Measurements from ENCODE around the gene CYP24A1. TPM values are rescaled to one million over a fixed set of nuclear protein-coding genes. Genes with fewer than 3 reads are reported as not detected.

The CYP24A1 gene
- total and polyA plus RNA-seq, 9 donors = 0.15 to 3.7 TPM; not detected in 7

DNA sequence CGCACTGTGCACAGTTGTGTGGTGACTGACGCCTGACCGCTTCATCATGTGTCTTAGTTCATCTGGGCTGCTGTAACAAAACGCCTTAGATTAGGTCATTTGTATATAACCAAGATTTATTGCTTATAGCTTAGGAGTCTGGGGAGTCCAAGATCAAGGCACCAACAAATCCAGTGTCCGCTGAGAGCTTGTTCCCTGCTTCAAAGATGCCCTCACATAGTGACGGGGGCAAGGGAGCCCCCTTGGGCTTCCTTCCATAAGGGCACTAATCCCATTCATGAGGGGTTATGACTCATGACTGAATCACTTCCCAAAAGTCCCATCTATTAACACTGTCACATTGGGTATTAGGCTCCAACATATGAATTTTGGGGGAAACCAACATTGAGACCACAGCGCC, 34.6 kb downstream of the CYP24A1 start:
- Histone ChIP-seq H3K36me3 (no peaks in the 10 kb centered on the region), H3K4me3 (no peak overlapping the region), H3K27me3 (no peaks in the 10 kb centered on the region), H3K4me1 (ENCODE audit: insufficient read depth) (no peaks in the 10 kb centered on the region), H3K27ac (no peak overlapping the region), H3K9me3 (no peaks in the 10 kb centered on the region)
- intact Hi-C loops (cut with DNase I) = no loop called here
- DNase-seq = no peak
- TF ChIP-seq EP300 (IDR thresholded peaks at IDR 0.05) (no peak), POLR2A (IDR thresholded peaks at IDR 0.05) (no peak)
- TF ChIP-seq, protein P1, sequence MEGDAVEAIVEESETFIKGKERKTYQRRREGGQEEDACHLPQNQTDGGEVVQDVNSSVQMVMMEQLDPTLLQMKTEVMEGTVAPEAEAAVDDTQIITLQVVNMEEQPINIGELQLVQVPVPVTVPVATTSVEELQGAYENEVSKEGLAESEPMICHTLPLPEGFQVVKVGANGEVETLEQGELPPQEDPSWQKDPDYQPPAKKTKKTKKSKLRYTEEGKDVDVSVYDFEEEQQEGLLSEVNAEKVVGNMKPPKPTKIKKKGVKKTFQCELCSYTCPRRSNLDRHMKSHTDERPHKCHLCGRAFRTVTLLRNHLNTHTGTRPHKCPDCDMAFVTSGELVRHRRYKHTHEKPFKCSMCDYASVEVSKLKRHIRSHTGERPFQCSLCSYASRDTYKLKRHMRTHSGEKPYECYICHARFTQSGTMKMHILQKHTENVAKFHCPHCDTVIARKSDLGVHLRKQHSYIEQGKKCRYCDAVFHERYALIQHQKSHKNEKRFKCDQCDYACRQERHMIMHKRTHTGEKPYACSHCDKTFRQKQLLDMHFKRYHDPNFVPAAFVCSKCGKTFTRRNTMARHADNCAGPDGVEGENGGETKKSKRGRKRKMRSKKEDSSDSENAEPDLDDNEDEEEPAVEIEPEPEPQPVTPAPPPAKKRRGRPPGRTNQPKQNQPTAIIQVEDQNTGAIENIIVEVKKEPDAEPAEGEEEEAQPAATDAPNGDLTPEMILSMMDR (IDR thresholded peaks at IDR 0.05) = no peak
- 90 to 95% (median 91%) methylated on average over 7 of the region's 7 CpGs for WGBS, 3 donors

DNA sequence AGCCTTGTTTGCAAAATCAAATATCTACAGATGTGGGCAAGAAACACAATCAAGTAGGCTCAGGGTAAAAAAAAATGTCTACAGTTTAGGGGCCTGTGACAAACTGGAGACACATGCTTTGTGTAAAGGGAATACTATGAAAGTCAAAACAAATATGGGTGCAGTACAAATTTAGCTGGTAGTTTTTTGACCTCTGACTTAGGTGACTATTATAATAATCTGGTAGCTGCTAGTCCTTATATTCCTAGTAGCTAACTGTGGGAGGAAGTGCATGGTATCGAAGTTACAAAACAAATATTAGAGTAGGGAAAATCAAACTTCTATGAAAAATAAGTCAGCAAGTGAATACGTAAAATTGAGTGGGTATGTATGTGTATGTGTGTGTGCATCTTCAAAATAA, 35.4 kb downstream of the CYP24A1 start:
- 47 to 55% (median 48%) methylated on average over 2 of the region's 2 CpGs for WGBS, 3 donors
- Histone ChIP-seq H3K4me1 (ENCODE audit: insufficient read depth) (no peaks in the 10 kb centered on the region), H3K36me3 (no peaks in the 10 kb centered on the region), H3K4me3 (no peak overlapping the region), H3K27me3 (no peaks in the 10 kb centered on the region), H3K9me3 (no peaks in the 10 kb centered on the region), H3K27ac (no peak overlapping the region)
- DNase-seq = no peak
- no peak for TF ChIP-seq POLR2A (IDR thresholded peaks at IDR 0.05)
- intact Hi-C loops (cut with DNase I) = no loop called here

DNA sequence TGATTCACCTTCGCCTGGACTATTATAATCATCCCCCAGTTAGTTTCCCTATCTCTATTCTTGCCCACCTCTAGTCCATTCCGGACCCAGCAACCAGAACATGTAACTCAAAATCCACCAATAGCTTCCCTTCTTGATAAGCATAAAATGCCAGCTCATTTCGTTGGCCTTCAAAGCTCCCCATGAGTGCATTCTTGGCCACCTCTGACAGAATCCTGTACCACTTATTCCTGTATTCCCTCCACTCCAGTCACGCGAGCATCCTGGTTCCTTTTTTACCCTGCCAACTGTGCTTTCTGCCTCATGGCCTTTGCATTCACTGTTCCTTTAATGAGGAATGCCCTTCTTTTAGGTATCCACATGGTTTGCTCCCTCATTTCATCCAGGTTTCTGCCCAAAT, 36.7 kb downstream of the CYP24A1 start:
- TF ChIP-seq, protein P1 (IDR thresholded peaks at IDR 0.05) = no peak
- TF ChIP-seq POLR2A (IDR thresholded peaks at IDR 0.05) (no peak), EP300 (IDR thresholded peaks at IDR 0.05) (no peak)
- intact Hi-C loops (cut with DNase I) = no loop called here
- no peaks in the 10 kb centered on the region for H3K27me3 ChIP-seq
- H3K27ac ChIP-seq = no peak overlapping the region
- no peak for DNase-seq
- no peaks in the 10 kb centered on the region for H3K36me3 ChIP-seq
- no peaks in the 10 kb centered on the region for H3K4me1 ChIP-seq (ENCODE audit: insufficient read depth)
- H3K4me3 ChIP-seq = no peak overlapping the region
- H3K9me3 ChIP-seq = no peaks in the 10 kb centered on the region
- 81 to 85% (median 83%) methylated on average over 5 of the region's 5 CpGs for WGBS, 3 donors

DNA sequence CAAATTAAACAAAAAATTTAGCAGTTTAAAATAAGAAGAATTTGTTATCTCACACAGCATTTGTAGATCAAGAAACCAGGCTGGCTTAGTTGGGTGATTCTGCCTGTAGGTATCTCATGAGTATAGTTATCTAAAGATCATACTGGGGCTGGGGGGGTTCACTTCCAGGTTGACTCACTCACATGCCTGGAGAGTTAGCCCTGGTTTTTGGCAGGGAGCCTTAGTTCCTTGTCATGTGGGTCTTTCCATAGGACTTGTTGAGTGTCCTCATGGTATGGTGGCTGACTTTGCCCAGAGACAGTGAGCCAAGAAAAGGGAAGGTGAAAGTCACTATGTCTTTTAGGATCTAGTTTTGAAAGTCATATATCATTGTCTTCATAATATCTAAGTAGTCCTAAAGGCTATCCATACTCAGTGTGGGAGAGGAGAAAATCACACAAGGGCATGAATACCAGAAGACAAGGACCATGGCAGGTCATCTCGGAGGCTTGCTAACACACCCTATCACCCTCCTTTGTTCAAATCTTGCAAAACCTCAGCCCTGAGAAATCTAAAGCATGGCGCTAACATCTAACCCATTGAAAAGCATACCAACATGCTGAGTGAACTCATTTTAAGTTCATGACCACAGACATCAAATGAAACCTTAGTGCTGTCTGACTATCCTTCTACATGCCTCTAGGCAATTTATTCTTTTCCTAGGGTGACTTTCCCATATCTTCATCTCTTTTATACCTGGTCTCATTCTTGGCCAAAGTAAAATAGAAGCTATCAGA, 39.2 kb downstream of the CYP24A1 start:
- WGBS, 3 donors = 93 to 96% (median 94%) methylated on average over 2 of the region's 2 CpGs
- TF ChIP-seq, protein P1 (IDR thresholded peaks at IDR 0.05) = no peak
- no peak for TF ChIP-seq EP300 (IDR thresholded peaks at IDR 0.05)
- no peak for TF ChIP-seq POLR2A (IDR thresholded peaks at IDR 0.05)
- DNase-seq = no peak
- Histone ChIP-seq H3K27me3 (no peaks in the 10 kb centered on the region), H3K27ac (no peak overlapping the region), H3K4me3 (no peak overlapping the region), H3K9me3 (no peaks in the 10 kb centered on the region), H3K4me1 (ENCODE audit: insufficient read depth) (no peaks in the 10 kb centered on the region), H3K36me3 (no peaks in the 10 kb centered on the region)
- intact Hi-C loops (cut with DNase I) = no loop called here

Data from ovary (tissue), 9 donors.